ENCODE data around the gene SLC25A26. TPM values are rescaled to one million over a fixed set of nuclear protein-coding genes. Genes with fewer than 3 reads are reported as not detected.

Gene SLC25A26
- total and polyA plus RNA-seq, 2 of the 13 experiments (the other 11 are each of a cell fraction or from before 2014, with no cell fraction given): 23.1 to 32.7 TPM

GRCh38 chr3:66260431-66260830 is 39.6 kb downstream of the SLC25A26 start:
- FAIRE-seq: no peak
- in situ Hi-C loops (cut with HindIII; ENCODE audit: extremely low pct_ligation_motif_present, low pct_unique_long_range_greater_than_20kb) (no loop called here), intact Hi-C loops (cut with micrococcal nuclease; ENCODE audit: unreplicated experiment) (no loop called here)
- CTCF ChIA-PET (ENCODE audit: low intra/inter-chr PET ratio, low total read pairs): no interaction called here
- no peak for ATAC-seq
- Histone ChIP-seq H3K4me3 (replicated peaks in 1 of 3; ENCODE audit: insufficient read depth in 1 of 3, low read depth in 2 of 3, low read length in 3 of 3) (no peak overlapping the region), H3K36me3 (replicated peaks in 1 of 2; ENCODE audit: control insufficient read depth in 1 of 2, insufficient read depth in 2 of 2, low read length in 2 of 2) (peaks cover 5 to 11% of the 10 kb centered on the region in 2 experiments; a peak in 2 of 5 replicates), H3K4me2 (ENCODE audit: low read depth, low read length) (no peak overlapping the region), H3K4me1 (ENCODE audit: insufficient read depth, low read length) (no peaks in the 10 kb centered on the region), H3K9me3 (ENCODE audit: low read length) (no peaks in the 10 kb centered on the region), H3K27ac (ENCODE audit: extremely low read length, insufficient read depth, low read length) (no peak overlapping the region), H3K79me2 (ENCODE audit: insufficient read depth, low read length) (no peaks in the 10 kb centered on the region), H3K27me3 (ENCODE audit: control insufficient read depth in 1 of 2, insufficient read depth in 2 of 2, low read length in 2 of 2) (no peaks in the 10 kb centered on the region), H4K20me1 (ENCODE audit: insufficient read depth, low read length) (no peaks in the 10 kb centered on the region), H3K9ac (ENCODE audit: insufficient read depth, low read depth, low read length) (no peak overlapping the region), H2AFZ (ENCODE audit: low read length) (no peak overlapping the region)
- WGBS (ENCODE audit: low lambda C conversion rate): 95% methylated on average over 4 of the region's 4 CpGs
- POLR2A ChIA-PET: no interaction called here
- TF ChIP-seq ZNF124 (CRISPR knock-in tag; IDR thresholded peaks at IDR 0.05) (no peak), ZNF678 (CRISPR knock-in tag; IDR thresholded peaks at IDR 0.05) (no peak), ZNF562 (CRISPR knock-in tag; IDR thresholded peaks at IDR 0.05; ENCODE audit: borderline replicate concordance) (no peak), ZNF7 (CRISPR knock-in tag; IDR thresholded peaks at IDR 0.05) (no peak), CREBL2 (CRISPR knock-in tag; IDR thresholded peaks at IDR 0.05; ENCODE audit: borderline replicate concordance) (no peak), ZNF737 (CRISPR knock-in tag; IDR thresholded peaks at IDR 0.05; ENCODE audit: borderline replicate concordance) (no peak), PCBP1 (IDR thresholded peaks at IDR 0.05; ENCODE audit: borderline replicate concordance, low read depth, low read length) (no peak), HDAC1 (CRISPR knock-in tag; IDR thresholded peaks at IDR 0.05) (no peak), BRCA1 (CRISPR knock-in tag; IDR thresholded peaks at IDR 0.05) (no peak), MED8 (CRISPR knock-in tag; IDR thresholded peaks at IDR 0.05; ENCODE audit: insufficient replicate concordance) (no peak), MZF1 (CRISPR knock-in tag; IDR thresholded peaks at IDR 0.05; ENCODE audit: borderline replicate concordance) (no peak), ZNF20 (CRISPR knock-in tag; IDR thresholded peaks at IDR 0.05) (no peak), ZNF720 (CRISPR knock-in tag; IDR thresholded peaks at IDR 0.05) (no peak), ZNF878 (CRISPR knock-in tag; IDR thresholded peaks at IDR 0.05) (no peak), HNF4A (CRISPR knock-in tag; IDR thresholded peaks at IDR 0.05) (no peak), ZNF605 (CRISPR knock-in tag; IDR thresholded peaks at IDR 0.05) (no peak), IRF9 (CRISPR knock-in tag; IDR thresholded peaks at IDR 0.05; ENCODE audit: borderline replicate concordance) (no peak)
- TF ChIP-seq, protein P1, sequence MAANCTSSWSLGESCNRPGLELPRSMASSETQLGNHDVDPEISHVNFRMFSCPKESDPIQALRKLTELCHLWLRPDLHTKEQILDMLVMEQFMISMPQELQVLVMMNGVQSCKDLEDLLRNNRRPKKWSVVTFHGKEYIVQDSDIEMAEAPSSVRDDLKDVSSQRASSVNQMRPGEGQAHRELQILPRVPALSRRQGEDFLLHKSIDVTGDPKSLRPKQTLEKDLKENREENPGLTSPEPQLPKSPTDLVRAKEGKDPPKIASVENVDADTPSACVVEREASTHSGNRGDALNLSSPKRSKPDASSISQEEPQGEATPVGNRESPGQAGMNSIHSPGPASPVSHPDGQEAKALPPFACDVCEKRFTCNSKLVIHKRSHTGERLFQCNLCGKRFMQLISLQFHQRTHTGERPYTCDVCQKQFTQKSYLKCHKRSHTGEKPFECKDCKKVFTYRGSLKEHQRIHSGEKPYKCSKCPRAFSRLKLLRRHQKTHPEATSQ (CRISPR knock-in tag; IDR thresholded peaks at IDR 0.05; ENCODE audit: borderline replicate concordance): no peak
- TF ChIP-seq, protein P2, sequence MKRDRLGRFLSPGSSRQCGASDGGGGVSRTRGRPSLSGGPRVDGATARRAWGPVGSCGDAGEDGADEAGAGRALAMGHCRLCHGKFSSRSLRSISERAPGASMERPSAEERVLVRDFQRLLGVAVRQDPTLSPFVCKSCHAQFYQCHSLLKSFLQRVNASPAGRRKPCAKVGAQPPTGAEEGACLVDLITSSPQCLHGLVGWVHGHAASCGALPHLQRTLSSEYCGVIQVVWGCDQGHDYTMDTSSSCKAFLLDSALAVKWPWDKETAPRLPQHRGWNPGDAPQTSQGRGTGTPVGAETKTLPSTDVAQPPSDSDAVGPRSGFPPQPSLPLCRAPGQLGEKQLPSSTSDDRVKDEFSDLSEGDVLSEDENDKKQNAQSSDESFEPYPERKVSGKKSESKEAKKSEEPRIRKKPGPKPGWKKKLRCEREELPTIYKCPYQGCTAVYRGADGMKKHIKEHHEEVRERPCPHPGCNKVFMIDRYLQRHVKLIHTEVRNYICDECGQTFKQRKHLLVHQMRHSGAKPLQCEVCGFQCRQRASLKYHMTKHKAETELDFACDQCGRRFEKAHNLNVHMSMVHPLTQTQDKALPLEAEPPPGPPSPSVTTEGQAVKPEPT (CRISPR knock-in tag; IDR thresholded peaks at IDR 0.05; ENCODE audit: low read depth): no peak
- no TSS peak for BruUV-seq (replicated peaks)
- no peak for DNase-seq (ENCODE audit: low spot score)
